Measurements from ENCODE around the gene MFSD12. TPM values are rescaled to one million over a fixed set of nuclear protein-coding genes. Genes with fewer than 3 reads are reported as not detected.

The MFSD12 gene
- total and polyA plus RNA-seq, 2 of the 8 experiments (the other 6 are each of a cell fraction or from before 2014, with no cell fraction given) = 59.6 to 71.3 TPM

DNA sequence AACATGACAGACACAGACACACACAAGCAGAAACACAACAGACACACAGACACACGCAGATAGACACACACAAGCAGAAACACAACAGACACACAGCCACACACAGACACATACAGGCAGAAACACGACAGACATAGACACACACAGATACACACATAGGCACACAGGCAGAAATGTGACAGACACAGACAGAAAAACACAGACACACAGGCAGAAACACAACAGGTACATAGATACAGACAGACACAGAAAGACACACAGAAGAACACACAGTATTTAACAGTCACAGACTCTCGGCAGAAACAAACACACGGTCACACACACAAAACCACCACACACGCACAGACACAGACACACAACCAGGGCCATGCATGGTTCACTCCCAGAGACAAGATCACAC, 48.4 kb upstream of the MFSD12 start:
- Histone ChIP-seq H3K79me2 (ENCODE audit: control insufficient read depth in 1 of 2, insufficient read depth in 2 of 2, low read length in 2 of 2) (no peaks in the 10 kb centered on the region), H2BK12ac (ENCODE audit: low read depth, low read length) (peak overlapping the region; percentile 50; the same call in 1 of the 2 replicates), H3K27ac (ENCODE audit: low read depth, low read length) (no peak overlapping the region), H2BK5ac (ENCODE audit: low read depth, low read length) (peak overlapping the region; percentile 32; the same call in 1 of the 2 replicates), H2BK120ac (replicated peaks; ENCODE audit: low read depth, low read length) (no peak overlapping the region), H2BK20ac (ENCODE audit: low read length) (no peak overlapping the region), H3K14ac (ENCODE audit: insufficient read length) (no peak overlapping the region), H2AK5ac (ENCODE audit: low read depth, low read length) (peak overlapping the region; percentile 86), H3K36me3 (ENCODE audit: control insufficient read depth in 2 of 4, insufficient read depth in 4 of 4, low read length in 3 of 4) (no peaks in the 10 kb centered on the region), H4K8ac (ENCODE audit: extremely low read depth, insufficient read depth, low read length) (no peak overlapping the region), H3K23me2 (ENCODE audit: low read depth, low read length) (peaks cover 18% of the 10 kb centered on the region; the same call in 1 of the 2 replicates), H4K20me1 (replicated peaks in 1 of 2; ENCODE audit: control insufficient read depth in 1 of 2, insufficient read depth in 2 of 2, low read length in 2 of 2) (peaks cover 0 to 8% of the 10 kb centered on the region in 2 experiments), H3K9ac (replicated peaks in 1 of 4; ENCODE audit: extremely low read depth in 1 of 4, low read depth in 3 of 4, low read length in 3 of 4) (peak overlapping the region in 1 of 4 experiments; percentile 39; a peak in 2 of 7 replicates), H3K4me1 (replicated peaks in 1 of 4; ENCODE audit: control insufficient read depth in 3 of 4, insufficient read depth in 4 of 4, low read length in 3 of 4) (peaks cover 3 to 14% (median 12%) of the 10 kb centered on the region in 4 experiments), H3K79me1 (ENCODE audit: low read depth, low read length) (no peaks in the 10 kb centered on the region), H3K4me3 (ENCODE audit: extremely low read depth in 1 of 4, insufficient read depth in 2 of 4, low read depth in 3 of 4, low read length in 4 of 4) (peak overlapping the region in 1 of 4 experiments; percentile 64; a peak in 2 of 8 replicates), H3K23ac (ENCODE audit: insufficient read length) (no peak overlapping the region), H2BK15ac (ENCODE audit: low read length) (peak overlapping the region; percentile 99), H3K4me2 (ENCODE audit: insufficient read depth in 1 of 2, low read depth in 2 of 2, low read length in 2 of 2) (peak overlapping the region; percentile 82 to 83), H3K18ac (ENCODE audit: extremely low read depth, low read length) (no peak overlapping the region), H3K27me3 (replicated peaks in 1 of 4; ENCODE audit: control insufficient read depth in 3 of 4, extremely low read depth in 1 of 4, insufficient read depth in 3 of 4, low read length in 3 of 4) (peaks cover 0 to 16% (median 13%) of the 10 kb centered on the region in 4 experiments; a peak in 5 of 7 replicates), H3K9me3 (ENCODE audit: insufficient read depth in 2 of 2, low read depth in 1 of 2, low read length in 1 of 2) (no peaks in the 10 kb centered on the region), H3K56ac (replicated peaks; ENCODE audit: insufficient read length, low read depth, low read length) (no peak overlapping the region), H4K5ac (ENCODE audit: insufficient read length, low read depth, low read length) (no peak overlapping the region), H2AFZ (ENCODE audit: low read length) (no peak overlapping the region), H3K4ac (replicated peaks; ENCODE audit: insufficient read length, low read depth, low read length) (peak overlapping the region; percentile 38), H4K91ac (replicated peaks; ENCODE audit: insufficient read length, low read length) (no peak overlapping the region)
- ChIA-PET POLR2A (ENCODE audit: partially characterized antibody) (no interaction called here), CTCF (ENCODE audit: partially characterized antibody) (no interaction called here)
- no peak for FAIRE-seq
- 73% methylated on average over 5 of the region's 5 CpGs; no CpG with 5 or more reads in 1 of the 2 experiments for WGBS, 2 experiments (ENCODE audit: extremely low coverage in 1 of 2, insufficient coverage in 1 of 2, insufficient read length in 1 of 2, insufficient replicate concordance in 2 of 2, low coverage in 1 of 2, low lambda C conversion rate in 2 of 2, missing lambda C conversion rate in 1 of 2)
- no peak for DNase-seq (ENCODE audit: low read depth in 1 of 2, low spot score in 2 of 2)
- TF ChIP-seq CEBPB (IDR thresholded peaks at IDR 0.05; ENCODE audit: low read depth, low read length) (no peak), FOSL1 (IDR thresholded peaks at IDR 0.05; ENCODE audit: insufficient read depth, low read depth, low read length) (no peak), BACH1 (IDR thresholded peaks at IDR 0.05; ENCODE audit: low read length) (no peak), BRCA1 (IDR thresholded peaks at IDR 0.05; ENCODE audit: low read depth, low read length) (no peak), JUND (IDR thresholded peaks at IDR 0.05; ENCODE audit: low read length) (no peak), SAP30 (IDR thresholded peaks at IDR 0.05; ENCODE audit: insufficient read depth, insufficient replicate concordance, low read length) (no peak), HDAC6 (IDR thresholded peaks at IDR 0.05; ENCODE audit: low read depth, low read length) (no peak), RFX5 (IDR thresholded peaks at IDR 0.05; ENCODE audit: borderline replicate concordance, low read depth, low read length) (no peak), CHD1 (IDR thresholded peaks at IDR 0.05; ENCODE audit: low read depth, low read length) (no peak), BCL11A (IDR thresholded peaks at IDR 0.05; ENCODE audit: low read depth in 2 of 2, low read length in 2 of 2) (no peak)
- TF ChIP-seq, protein P1, sequence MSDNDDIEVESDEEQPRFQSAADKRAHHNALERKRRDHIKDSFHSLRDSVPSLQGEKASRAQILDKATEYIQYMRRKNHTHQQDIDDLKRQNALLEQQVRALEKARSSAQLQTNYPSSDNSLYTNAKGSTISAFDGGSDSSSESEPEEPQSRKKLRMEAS (IDR thresholded peaks at IDR 0.05) = no peak
- TF ChIP-seq, protein P2, sequence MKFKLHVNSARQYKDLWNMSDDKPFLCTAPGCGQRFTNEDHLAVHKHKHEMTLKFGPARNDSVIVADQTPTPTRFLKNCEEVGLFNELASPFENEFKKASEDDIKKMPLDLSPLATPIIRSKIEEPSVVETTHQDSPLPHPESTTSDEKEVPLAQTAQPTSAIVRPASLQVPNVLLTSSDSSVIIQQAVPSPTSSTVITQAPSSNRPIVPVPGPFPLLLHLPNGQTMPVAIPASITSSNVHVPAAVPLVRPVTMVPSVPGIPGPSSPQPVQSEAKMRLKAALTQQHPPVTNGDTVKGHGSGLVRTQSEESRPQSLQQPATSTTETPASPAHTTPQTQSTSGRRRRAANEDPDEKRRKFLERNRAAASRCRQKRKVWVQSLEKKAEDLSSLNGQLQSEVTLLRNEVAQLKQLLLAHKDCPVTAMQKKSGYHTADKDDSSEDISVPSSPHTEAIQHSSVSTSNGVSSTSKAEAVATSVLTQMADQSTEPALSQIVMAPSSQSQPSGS (IDR thresholded peaks at IDR 0.05; ENCODE audit: low read length) = no peak

Data from H1 (cell line).